Testis (tissue), 2 donors: ENCODE results near the gene SLCO1A2.

Experiments used
- POLR2A ChIP-seq: fragments of 450-650 bp; IDR thresholded peaks from one replicate; pipeline ENCODE4 v1.6.1; 2017; ENCODE audit warnings: antibody characterized with exemption, mild to moderate bottlenecking, moderate library complexity
- TF ChIP-seq, protein P1 (sequence below), 3 experiments: fragments of 450-650 bp in 2 of 3; fragments of 200-600 bp in 1 of 3; sonication (generic) in 1 of 3; IDR thresholded peaks; one replicate each; pipeline ENCODE4 v1.5.1; 2016 to 2019; ENCODE audit warnings: antibody characterized with exemption in 3 of 3, mild to moderate bottlenecking in 2 of 3, moderate library complexity in 1 of 3

DNA sequence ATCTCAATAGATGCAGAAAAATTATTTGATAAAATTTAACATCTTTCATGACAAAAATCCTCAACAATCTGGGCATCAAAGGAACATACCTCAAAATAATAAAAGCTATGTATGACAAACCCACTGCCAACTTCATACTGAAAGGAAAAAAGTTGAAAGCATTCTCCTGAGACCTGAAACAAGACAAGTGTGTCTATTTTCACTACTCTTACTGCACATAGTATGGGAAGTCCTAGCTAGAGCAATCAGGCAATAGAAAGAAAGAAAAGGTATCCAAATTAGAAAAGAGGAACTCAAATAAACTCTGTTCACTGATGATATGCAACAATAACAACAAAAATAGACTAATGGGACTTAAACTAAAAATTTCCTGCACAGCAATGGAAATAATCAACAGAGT lies 113.6 kb downstream of the SLCO1A2 start:
- TF ChIP-seq, protein P1, sequence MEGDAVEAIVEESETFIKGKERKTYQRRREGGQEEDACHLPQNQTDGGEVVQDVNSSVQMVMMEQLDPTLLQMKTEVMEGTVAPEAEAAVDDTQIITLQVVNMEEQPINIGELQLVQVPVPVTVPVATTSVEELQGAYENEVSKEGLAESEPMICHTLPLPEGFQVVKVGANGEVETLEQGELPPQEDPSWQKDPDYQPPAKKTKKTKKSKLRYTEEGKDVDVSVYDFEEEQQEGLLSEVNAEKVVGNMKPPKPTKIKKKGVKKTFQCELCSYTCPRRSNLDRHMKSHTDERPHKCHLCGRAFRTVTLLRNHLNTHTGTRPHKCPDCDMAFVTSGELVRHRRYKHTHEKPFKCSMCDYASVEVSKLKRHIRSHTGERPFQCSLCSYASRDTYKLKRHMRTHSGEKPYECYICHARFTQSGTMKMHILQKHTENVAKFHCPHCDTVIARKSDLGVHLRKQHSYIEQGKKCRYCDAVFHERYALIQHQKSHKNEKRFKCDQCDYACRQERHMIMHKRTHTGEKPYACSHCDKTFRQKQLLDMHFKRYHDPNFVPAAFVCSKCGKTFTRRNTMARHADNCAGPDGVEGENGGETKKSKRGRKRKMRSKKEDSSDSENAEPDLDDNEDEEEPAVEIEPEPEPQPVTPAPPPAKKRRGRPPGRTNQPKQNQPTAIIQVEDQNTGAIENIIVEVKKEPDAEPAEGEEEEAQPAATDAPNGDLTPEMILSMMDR (IDR thresholded peaks at IDR 0.05) = no peak
- no peak for TF ChIP-seq POLR2A
